Bone marrow (tissue), 2 donors: ENCODE data around the gene STK24.
"Not testable (repeated sequence)": the region's sequence is repeated elsewhere in the genome, so short reads cannot be mapped to it uniquely, and the experiment has no call there.

Experiments used
- DNase-seq, 2 donors: peaks; one replicate each; lab custom pipeline; 2025; lab: John Stamatoyannopoulos, UW

The STK24 gene

DNA sequence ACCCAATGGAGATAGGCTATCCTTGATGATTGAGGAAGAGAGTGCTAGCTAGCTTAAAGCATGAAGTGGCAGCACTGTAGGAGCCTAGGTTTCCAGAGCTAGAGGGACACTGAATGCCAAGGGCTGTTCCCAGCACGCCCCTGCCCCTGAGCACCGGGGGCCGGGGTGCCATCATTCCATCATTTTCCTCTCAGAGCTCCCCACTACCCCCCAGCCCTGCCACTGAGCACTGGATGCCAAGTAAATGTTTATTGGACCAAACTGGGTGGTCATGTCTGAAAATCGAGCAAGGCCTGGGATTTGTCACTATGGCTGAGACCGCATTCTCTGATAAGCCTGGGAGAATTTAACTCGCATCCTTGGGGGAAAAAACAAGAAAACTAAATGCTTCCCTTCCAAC is 142.8 kb downstream of the STK24 start:
- DNase-seq = no peak

DNA sequence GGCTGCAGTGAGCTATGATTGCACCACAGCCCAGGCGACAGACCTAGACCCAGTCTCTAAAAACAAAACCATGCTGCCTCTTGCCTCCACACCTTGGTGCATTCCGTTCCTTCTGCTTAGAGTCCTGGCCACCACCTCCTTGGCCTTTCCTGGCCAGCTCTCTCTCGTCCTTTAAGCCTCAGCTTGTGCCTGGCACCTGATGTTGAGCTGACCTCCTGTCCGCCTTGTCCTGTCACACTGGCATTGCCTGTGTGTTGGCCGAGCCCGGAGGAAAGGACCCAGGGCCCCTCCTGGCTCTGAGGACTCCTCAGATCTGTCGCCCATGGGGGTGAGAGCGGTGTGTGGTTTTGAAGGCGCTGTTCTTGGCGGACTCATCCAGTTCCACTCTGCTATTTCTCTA is 143.3 kb downstream of the STK24 start:
- no peak for DNase-seq

DNA sequence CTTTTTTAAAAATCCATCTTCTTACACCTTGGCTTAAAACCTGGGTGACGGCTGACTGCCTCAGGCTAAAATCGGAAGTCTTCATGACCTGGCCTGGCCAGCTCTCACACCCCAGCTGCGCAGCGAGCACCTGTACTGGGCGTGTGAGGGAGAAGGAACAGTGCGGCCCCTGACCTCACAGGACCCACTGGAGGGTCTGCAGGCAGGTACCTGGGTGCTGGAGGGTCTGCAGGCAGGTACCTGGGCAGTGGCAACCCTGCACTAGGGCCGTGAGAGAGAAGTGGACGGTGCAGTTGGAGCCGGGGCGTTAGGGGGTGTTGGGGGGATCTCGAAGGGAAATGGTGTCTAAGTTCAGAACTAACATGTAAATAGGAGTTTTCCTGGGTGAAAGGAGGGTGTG is 144.3 kb downstream of the STK24 start:
- no peak for DNase-seq

DNA sequence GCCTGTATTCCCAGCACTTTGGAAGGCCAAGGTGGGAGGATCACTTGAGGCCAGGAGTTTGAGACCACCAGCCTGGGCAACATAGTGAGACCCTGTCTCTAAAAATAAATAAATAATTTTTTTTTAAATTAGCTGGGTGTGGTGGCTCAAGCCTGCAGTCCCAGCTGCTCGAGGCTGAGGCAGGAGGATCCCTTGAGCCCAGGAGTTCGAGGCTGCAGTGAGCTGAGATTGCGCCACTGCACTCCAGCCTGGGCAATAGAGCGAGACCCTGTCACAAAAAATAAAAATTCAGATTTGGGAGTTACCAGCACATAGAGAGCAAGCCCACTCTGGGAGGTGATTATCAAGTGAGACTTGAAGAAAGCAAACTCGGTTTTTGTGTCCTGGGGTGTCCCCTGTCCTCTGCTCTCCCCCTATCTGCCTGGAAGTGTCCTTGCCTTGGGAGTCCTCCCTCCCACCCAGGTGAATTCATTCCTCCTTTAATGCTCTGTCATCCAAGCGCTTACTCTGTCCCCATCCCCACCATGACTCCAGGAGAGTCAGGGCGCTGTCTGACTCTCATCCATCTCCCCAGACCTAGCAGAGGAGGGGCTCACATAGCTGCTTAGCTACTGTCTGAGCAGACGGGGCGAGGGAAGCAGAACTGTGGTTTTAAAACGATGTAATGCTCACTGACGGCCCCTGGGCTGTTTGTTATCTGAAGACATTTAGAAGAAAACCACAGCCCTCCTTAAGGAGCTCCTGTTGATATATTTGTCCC is 146.8 kb downstream of the STK24 start:
- no peak for DNase-seq

DNA sequence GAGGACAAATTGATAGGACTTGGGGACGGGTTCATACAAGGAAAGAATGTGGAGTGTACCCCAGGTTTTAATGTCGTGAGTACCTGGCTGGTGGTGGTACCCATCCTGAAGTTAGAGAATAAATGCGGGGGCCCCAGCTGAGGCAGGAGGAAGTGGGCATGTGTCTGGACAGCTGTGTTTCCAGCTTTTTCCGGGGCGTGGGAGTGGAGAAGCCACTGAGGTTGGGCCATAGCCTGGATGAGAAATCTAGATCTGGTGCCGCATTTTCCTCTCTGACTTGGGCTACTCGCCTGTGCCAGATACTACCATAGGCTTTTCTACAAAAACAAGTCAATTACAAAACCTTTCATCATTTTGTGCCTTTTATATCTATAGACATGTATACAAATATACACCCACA is 147.4 kb downstream of the STK24 start:
- no peak for DNase-seq

DNA sequence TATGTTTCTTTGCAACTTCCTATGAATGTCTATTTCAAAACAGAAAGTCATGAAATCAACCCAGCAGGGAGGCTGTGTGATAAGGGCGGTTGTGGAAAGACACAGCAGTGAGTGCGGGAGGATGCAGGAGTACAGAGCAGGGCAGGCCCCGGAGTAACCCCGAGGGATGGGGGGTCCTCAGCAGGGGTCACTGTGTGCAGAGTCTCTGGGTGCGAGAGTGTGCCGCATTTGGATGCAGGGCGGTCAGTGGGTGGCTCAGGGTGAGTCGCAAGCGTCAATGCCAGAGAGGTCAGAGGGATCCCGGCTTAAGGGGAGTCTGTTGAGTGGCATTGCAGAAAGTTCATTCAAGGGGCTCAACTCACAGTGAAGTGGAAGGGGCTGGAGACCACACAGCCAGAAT is 147.8 kb downstream of the STK24 start:
- no peak for DNase-seq

DNA sequence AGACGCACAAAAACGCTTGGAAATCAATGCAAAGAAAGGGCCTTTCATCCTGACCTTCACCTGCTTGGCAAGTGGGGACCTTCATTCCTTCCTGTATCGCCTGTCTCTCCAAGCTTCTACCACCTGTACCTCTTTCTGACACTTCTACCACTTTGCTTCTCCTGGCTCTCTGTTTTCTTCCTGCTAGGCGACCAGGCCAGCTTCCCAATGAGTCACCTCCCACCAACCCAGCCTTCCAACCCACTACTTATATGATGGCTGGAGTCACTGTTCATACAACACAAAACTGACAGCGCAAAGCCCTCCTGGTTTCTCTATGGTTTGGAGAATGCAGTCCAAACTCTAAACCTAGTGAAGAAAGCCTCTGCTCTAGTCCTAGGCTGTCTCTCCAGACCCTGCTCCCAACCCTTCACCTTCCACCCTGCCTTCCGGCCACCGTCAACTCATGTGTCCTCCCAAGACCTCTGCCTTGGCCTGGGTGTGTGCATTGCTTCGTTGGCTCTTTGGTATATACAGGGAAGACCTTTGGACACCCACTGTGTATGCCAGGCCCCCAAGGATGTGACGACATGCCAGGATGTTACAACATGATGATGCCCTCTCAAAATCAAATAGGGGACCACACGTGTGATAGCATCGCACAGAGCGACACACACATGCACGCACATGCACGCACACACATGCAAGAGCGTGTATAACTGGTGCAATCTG is 148.5 kb downstream of the STK24 start:
- DNase-seq = no peak

DNA sequence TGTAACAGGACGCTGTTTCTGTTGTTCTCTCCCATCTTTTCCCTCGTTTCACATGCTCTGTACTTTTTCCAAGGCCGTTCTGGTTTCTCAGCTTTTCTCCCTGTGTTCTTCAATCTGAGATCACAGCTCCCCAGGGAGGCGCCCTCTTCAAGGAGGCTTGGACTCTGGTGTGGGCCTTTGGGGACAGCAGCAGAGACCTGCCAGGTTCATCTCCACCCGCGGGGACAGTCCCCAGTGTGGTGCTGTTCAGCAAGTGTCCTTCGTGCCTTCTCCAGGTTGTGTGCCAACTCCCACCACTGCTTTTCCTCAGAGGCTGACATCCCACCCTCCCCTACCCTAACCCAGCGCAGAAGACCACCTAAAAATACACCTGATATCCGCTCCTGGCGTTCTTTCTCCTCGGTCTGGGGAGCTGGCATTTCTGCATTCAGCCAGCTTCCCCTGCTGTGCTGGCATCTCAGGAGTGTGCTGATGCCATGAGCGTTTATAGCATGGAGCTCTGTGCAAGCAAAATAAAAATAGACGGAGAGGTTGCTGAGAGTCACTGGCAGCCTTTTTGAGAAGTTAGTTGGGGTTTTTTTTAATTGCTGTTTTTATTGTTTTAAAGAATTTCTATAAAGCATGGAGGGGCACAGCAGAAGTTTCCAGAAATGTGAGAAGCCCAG is 149.4 kb downstream of the STK24 start:
- no peak for DNase-seq

DNA sequence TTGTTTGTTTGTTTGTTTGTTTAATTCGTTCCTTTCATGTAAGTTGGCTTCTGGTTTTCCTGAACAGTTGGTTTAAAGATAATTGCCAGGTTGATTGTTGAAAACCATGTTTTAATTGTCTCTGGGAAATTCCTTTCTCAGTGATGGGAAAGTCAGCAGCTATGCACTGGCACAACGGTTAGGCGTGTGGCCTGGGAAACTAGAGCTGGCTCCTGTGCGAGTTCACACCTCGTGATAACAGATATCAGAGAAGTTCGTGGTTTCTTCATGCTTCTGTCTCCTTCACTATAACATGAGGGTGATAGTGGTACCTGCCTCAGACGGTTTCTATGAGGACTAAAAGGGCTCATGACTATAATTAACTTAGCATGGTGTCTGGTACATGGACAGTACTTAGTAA is 153.5 kb downstream of the STK24 start:
- DNase-seq = no peak

DNA sequence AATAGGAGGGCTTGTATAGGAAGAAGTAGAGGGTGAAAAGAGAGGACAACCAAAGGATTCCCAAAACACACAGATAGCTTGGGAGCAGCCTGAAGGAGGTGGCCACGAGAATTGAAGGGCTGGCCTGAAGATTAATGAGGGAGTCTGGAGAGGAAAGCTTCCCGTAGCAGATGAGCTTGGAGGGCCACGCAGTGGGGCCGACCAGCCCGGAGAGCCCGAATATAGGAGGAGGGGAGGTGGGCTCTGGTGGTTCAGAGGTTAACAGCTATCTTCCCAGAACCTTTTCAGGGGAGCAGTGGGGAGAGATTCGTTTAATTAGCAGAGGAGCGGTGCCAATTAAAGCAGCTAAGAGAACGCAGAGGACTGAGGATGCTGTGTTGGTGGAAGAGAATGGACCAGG is 154.9 kb downstream of the STK24 start:
- no peak for DNase-seq

DNA sequence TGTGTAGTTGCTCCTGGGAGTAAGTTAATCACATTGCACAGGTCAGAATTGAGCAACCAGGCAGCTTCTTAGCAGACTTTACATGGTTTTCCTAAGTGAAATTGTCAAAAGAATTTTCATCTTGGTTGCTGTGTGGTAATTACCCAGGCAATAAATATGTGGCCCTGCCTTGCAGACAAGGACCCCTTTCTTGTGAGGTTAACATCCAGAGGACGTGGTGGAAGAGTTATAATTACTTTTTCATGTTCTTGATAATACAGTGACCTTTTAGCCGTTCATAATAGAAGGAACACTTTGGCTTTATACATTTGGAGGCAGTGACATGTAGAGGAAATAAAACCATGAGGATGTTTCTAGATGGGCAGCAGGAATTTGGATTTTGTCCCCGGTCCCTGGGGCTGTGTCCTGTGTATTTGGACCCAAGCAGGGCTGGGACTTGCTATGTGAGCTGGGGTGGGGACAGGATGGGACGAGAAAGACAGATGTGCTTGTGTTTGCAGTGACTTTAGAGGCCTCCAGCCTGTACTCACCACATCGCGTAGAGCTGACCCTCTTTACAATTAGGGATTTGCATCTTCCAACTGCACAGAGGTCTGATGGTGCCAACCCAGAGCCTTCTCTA is 156.2 kb downstream of the STK24 start:
- DNase-seq = no peak

DNA sequence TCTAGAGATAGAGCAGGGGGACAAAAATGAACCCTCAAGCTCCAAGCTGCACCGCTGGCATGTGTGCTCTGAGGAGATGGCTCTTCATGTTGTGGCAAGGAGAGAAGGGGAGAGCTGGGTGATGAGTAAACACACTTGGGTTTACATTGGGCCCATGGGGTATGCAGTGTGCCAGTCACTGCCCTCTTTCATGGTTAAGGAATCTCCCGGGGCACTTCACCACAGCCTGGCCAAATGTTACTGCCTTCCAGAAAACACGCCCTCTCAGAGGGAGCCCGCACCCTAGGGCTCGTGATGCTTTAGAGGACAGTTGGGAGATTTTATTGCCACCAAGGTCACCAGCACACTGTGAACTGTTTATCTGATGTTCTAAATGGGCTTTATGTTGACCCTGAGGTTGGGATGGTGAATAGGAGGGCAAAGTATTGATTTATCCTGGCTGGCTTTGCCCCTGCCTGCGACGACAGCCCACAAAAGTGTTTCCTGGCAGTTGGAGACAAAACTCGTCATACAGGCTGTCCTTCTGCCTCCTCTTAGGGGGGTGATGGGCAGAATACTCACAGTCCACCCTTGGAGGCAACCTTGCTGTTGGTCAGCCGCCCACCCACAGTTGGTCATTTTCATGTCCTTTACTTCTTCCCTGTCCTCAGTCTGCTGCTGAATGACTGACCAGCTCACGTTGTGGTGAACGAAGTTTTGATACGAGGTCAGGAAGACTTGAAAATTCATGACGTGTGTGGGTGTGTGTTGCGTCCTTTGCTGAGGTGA is 156.9 kb downstream of the STK24 start:
- DNase-seq = no peak

DNA sequence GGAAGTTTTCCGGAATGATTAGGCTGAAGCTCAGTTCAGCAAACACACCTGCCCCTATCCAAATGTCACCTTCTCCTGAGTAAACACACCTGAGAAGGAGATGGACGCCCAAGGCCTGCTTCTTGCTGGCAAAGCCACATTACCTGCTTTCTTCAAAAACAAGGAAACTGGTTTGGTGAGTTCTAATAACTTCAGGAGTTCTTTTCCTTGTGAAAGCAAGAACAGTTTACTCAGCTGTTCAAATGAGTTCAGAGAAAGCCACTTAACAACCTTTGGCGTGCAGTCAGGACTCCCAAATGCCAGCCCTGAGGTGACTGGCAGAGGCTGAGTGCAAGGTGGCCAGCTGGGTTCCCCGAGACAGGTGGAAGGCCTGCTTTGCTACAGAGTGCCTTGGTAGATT is 160.5 kb downstream of the STK24 start:
- DNase-seq = no peak

DNA sequence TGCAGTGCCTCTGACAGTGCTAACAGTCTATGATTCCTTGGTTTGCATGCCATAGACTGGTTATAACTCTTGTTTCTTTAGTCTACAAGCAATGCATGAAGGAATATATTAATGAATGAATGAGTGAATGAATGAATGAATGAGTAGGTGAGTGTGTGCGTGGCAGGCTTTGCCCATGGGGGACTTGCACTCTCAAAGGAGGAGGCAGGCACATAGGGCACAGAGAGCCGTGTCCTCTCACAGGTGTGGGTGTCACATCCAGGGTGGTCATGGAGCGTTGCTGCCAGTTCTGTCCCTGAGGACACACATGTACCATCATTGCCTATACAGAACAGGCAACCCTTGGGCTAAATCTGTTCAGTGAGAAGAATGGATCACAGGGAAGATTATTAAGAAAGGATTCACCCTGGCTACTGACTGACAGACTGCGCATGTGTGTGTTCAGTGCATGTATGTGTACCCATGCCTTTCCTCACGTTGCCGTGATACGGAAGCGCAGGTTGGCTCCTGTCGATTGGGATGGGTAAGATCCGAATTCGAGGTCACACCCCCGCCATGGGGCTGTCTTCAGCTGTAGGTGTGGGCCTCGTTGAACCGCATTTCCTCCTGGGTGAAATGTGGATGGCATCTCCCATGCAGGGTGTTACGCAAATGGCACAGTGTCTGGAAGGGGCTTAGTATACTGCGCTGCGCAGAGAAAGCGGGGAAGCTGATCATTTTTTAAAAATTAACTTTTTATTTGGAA is 161.4 kb downstream of the STK24 start:
- DNase-seq = no peak

DNA sequence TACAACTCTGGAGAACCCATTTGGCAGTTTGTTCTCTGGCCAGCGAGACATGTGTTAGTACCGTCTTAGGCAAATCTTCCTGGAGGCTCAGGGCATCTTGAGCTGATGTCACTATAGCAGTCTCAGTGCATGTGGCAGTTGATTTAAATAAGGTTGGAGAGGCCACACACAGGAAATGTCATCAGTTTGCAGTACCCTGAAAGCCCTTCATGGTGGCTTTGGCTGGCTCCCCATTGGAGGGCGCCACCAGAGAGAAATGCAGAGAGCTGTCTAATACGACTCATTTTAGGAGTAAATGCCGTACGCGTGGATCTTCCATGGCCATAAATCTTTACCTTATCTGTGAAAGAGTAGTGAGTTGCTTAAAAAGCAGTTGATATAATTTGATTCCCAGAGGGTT is 163.1 kb downstream of the STK24 start:
- DNase-seq = no peak

DNA sequence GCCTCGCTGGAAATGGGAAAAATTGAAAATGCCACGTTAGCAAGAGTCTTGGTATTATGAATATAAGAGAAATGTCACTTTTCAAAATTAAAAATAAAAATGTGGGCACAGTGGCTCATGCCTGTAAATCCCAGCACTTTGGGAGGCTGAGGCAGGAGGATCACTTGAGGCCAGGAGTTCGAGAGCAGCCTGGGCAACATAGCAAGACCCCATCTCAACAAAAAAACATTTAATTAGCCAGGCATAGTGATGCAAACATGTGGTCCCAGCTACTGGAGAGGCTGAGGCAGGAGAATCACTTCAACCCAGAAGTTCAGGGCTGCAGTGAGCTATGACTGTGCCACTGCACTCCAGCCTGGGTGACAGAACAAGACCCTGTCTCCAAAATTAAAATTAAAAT is 163.6 kb downstream of the STK24 start:
- DNase-seq = not testable (repeated sequence)

DNA sequence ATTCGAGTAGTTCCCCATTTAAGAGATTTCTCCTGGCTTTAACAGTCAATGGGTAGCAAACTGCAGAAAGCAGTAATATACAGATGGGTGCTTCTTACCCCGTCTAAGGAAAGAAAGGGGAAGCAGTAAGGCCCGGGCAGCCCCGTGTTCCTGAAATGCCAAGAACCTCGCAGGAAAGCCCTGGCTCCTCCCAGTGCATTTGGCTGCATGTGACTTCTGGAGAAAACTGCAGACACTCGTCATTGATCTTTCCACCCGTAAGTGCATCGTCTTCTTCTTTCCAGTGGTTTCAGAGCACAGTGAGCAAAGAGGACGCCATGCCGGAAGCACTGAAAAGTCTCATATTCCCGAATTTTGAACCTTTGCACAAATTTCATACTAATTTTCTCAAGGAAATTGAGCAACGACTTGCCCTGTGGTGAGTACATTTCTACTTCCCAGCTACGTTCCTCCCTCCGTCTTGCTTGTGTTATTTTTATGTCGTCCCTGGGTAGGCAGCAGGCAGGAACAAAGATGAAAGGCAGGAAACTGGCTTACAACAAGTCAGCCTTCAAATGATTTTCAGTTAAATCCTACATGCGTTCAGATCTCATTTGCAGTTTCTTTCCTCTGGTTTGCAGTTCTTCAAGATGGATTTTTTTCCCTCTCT is 165.2 kb downstream of the STK24 start:
- peak in 1 of 2 donors; percentile 32 for DNase-seq

DNA sequence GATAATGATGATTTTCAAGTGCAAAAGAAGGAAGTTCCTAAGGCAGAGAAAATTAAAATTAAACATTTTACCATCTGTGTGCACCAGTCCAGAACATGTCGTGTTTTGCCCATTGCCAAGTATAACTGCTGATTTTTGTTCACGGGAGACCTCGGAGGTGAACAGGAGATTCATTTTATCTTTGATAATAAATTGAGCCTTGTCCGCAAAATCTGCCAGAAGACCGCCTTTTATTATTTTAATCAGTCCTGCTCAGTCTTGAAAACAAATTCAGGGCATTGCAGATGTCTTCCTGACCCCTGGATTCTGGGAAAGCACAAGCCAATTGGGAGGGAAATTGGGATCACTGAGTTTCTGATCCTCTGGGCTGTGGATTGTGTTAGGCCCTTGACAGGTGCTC is 165.9 kb downstream of the STK24 start:
- DNase-seq = no peak

DNA sequence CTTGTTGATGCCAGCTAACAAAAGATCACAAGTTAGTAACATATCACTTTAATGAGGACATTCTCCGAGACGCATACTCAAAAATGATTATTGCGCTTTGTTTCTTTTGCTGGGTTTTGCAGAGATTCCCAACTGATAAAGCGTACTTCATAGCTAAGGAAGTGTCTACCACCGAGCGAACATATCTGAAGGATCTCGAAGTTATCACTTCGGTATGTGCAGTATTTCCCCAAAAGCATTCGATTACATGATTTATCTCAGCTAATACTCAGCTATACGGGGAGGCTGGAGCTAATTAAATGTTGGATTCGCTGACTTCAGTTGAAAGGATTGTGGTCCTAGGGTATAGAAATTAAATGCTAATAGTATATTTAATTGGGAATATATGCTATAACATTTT is 166.3 kb downstream of the STK24 start:
- no peak for DNase-seq

DNA sequence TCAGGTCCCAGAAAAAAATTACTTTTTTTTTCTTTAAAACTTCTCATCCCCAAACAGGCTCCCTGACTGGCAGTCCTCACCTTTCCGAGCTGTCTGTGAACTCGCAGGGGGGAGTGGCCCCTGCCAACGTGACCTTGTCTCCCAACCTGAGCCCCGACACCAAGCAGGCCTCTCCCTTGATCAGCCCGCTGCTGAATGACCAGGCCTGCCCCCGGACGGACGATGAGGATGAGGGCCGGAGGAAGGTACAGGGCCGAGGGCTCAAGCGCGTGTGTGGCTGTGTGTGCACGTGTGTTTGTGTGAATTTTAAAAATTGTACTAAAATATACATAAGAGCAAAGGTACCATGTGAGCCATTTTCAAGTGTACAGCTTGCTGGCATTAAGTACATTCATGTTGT is 167.6 kb downstream of the STK24 start:
- no peak for DNase-seq

DNA sequence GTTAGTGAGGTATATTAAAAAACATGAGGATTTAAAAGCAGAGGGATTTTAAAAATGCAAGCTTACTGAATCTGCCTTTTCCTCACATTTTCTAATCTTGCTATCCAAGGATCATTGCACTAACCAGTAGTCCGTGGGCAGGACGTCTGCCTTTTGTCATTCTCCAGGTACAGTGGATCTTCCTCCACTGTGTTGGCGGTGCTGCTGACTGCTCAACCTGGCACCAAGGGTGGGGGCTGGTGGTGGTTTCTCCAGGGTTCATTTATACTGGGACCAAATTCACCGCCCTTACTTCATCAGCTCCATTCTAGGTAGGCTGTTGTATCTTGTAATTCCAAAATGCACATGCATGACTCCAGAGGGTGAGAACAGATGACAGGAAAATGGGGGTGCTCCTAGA is 169.3 kb downstream of the STK24 start:
- no peak for DNase-seq
